HL-60 (cell line): ENCODE data around the gene CHSY3.

Source experiments
- CTCF ChIP-seq: IDR thresholded peaks from one replicate; pipeline ENCODE4 v1.5.1; 2011; ENCODE audit warnings: low read length, control low read depth, inconsistent platforms; ENCODE audit not compliant: insufficient read depth
- GABPA ChIP-seq: IDR thresholded peaks from 2 replicates; pipeline ENCODE4 v1.6.1; 2012; ENCODE audit warnings: low read depth
- POLR2AphosphoS5 ChIP-seq: IDR thresholded peaks from 2 replicates; pipeline ENCODE4 v1.6.1; 2012; ENCODE audit warnings: low read depth
- REST ChIP-seq: IDR thresholded peaks from 2 replicates; pipeline ENCODE4 v1.6.1; 2012; ENCODE audit warnings: low read depth; ENCODE audit not compliant: insufficient replicate concordance

- TF ChIP-seq CTCF: no peak
- TF ChIP-seq REST: no peak
- no peak for TF ChIP-seq POLR2AphosphoS5
- TF ChIP-seq GABPA: no peak
These were observed 5.0 kb downstream of the CHSY3 start for GRCh38 chr5:129909225-129909624.
